HEK293 (cell line): ENCODE data around the gene SNTB2.

ENCODE experiments used
- CTCF ChIA-PET: fragments of 350-600 bp; formaldehyde crosslinking; extraction: SDS; loops from one replicate; lab custom pipeline; 2021; ENCODE audit warnings: antibody characterized with exemption; lab: Yijun Ruan, JAX
- POLR2A ChIA-PET: fragments of 300-600 bp; formaldehyde crosslinking; extraction: SDS; loops from one replicate; lab custom pipeline; 2020; ENCODE audit warnings: antibody characterized with exemption, inconsistent platforms; lab: Yijun Ruan, JAX
- H3K27ac ChIP-seq: fragments of 200-500 bp; sonication (Bioruptor generic); 2 replicates; pipeline ENCODE4 v1.5.1; 2014; ENCODE audit warnings: low read depth, low read length, control low read depth, inconsistent platforms; ENCODE audit errors: extremely low read depth
- H3K36me3 ChIP-seq, 2 experiments: fragments of 200-500 bp in 1 of 2; sonication (Bioruptor generic) in 1 of 2; 1 replicate in 1 of 2; 2 replicates in 1 of 2; pipeline ENCODE4 v1.5.1; 2014 to 2017; ENCODE audit warnings: inconsistent platforms in 2 of 2, low read length in 2 of 2; ENCODE audit not compliant: control insufficient read depth in 2 of 2, insufficient read depth in 1 of 2
- H3K4me1 ChIP-seq: fragments of 200-500 bp; sonication (Bioruptor generic); 2 replicates; pipeline ENCODE4 v1.5.1; 2014; ENCODE audit warnings: mild to moderate bottlenecking, low read length, inconsistent platforms; ENCODE audit not compliant: control insufficient read depth, insufficient read depth
- H3K4me3 ChIP-seq: 2 replicates; pipeline ENCODE4 v1.5.1; 2011; ENCODE audit warnings: low read depth, mild to moderate bottlenecking, control low read depth, low read length, moderate library complexity
- H3K9me3 ChIP-seq: fragments of 200-500 bp; sonication (Bioruptor generic); 2 replicates; pipeline ENCODE4 v1.5.1; 2014; ENCODE audit warnings: low read depth, low read length, inconsistent platforms; ENCODE audit not compliant: control insufficient read depth, insufficient read depth
- GFI1B ChIP-seq: fragments of 450-650 bp; formaldehyde crosslinking; IDR thresholded peaks from 2 replicates; pipeline ENCODE4 v1.5.1; 2016; ENCODE audit warnings: missing biosample characterization, missing genetic modification characterization
- HOXA7 ChIP-seq: sonication (generic); formaldehyde crosslinking; IDR thresholded peaks from 2 replicates; pipeline ENCODE4 v1.8.1; 2022; ENCODE audit warnings: missing genetic modification reagents, borderline replicate concordance
- KLF1 ChIP-seq: fragments of 450-650 bp; formaldehyde crosslinking; IDR thresholded peaks from 2 replicates; pipeline ENCODE4 v1.5.1; 2016; ENCODE audit warnings: missing biosample characterization, missing genetic modification characterization
- REPIN1 ChIP-seq: fragments of 450-650 bp; formaldehyde crosslinking; IDR thresholded peaks from 2 replicates; pipeline ENCODE4 v1.5.1; 2017; ENCODE audit warnings: missing biosample characterization, missing genetic modification characterization, low read depth
- SALL2 ChIP-seq: fragments of 450-650 bp; formaldehyde crosslinking; IDR thresholded peaks from 2 replicates; pipeline ENCODE4 v1.5.0; 2017; ENCODE audit warnings: missing biosample characterization, mild to moderate bottlenecking, missing genetic modification characterization, borderline replicate concordance
- ZNF133 ChIP-seq: fragments of 450-650 bp; formaldehyde crosslinking; IDR thresholded peaks from 2 replicates; pipeline ENCODE4 v1.5.1; 2016; ENCODE audit warnings: missing biosample characterization, missing genetic modification characterization
- ZNF140 ChIP-seq: fragments of 450-650 bp; formaldehyde crosslinking; IDR thresholded peaks from 2 replicates; pipeline ENCODE4 v1.5.1; 2016; ENCODE audit warnings: missing biosample characterization, missing genetic modification characterization
- ZNF146 ChIP-seq: fragments of 450-650 bp; formaldehyde crosslinking; IDR thresholded peaks from 2 replicates; pipeline ENCODE4 v1.5.1; 2016; ENCODE audit warnings: missing biosample characterization, missing genetic modification characterization
- ZNF157 ChIP-seq: fragments of 450-650 bp; formaldehyde crosslinking; IDR thresholded peaks from 2 replicates; pipeline ENCODE4 v1.5.1; 2016; ENCODE audit warnings: missing biosample characterization, missing genetic modification characterization
- ZNF16 ChIP-seq: fragments of 450-650 bp; formaldehyde crosslinking; IDR thresholded peaks from 2 replicates; pipeline ENCODE4 v1.5.1; 2016; ENCODE audit warnings: low read depth, missing biosample characterization, missing genetic modification characterization
- ZNF174 ChIP-seq: fragments of 450-650 bp; formaldehyde crosslinking; IDR thresholded peaks from 2 replicates; pipeline ENCODE4 v1.5.0; 2017; ENCODE audit warnings: missing biosample characterization, mild to moderate bottlenecking, missing genetic modification characterization
- ZNF266 ChIP-seq: fragments of 450-650 bp; formaldehyde crosslinking; IDR thresholded peaks from 2 replicates; pipeline ENCODE4 v1.5.1; 2016; ENCODE audit warnings: missing biosample characterization, missing genetic modification characterization, low read depth
- ZNF274 ChIP-seq, 2 experiments: fragments of 200-500 bp in 1 of 2; fragments of 450-650 bp in 1 of 2; sonication (Bioruptor generic) in 1 of 2; formaldehyde crosslinking in 1 of 2; IDR thresholded peaks; 2 replicates each; pipeline versions ENCODE4 v1.5.1 to v1.6.1; 2014 to 2016; ENCODE audit warnings: borderline replicate concordance in 1 of 2, inconsistent platforms in 1 of 2, low read length in 1 of 2, missing biosample characterization in 1 of 2, missing genetic modification characterization in 1 of 2
- ZNF423 ChIP-seq: fragments of 450-650 bp; formaldehyde crosslinking; IDR thresholded peaks from 2 replicates; pipeline ENCODE4 v1.5.1; 2016; ENCODE audit warnings: missing biosample characterization, missing genetic modification characterization
- ZNF510 ChIP-seq: fragments of 450-650 bp; formaldehyde crosslinking; IDR thresholded peaks from 2 replicates; pipeline ENCODE4 v1.5.1; 2018; ENCODE audit warnings: mild to moderate bottlenecking, missing genetic modification characterization, missing biosample characterization; ENCODE audit not compliant: insufficient replicate concordance
- ZNF560 ChIP-seq: fragments of 450-650 bp; formaldehyde crosslinking; IDR thresholded peaks from 2 replicates; pipeline ENCODE4 v1.5.1; 2017; ENCODE audit warnings: missing biosample characterization, missing genetic modification characterization, borderline replicate concordance
- ZNF571 ChIP-seq: fragments of 450-650 bp; formaldehyde crosslinking; IDR thresholded peaks from 2 replicates; pipeline ENCODE4 v1.5.0; 2017; ENCODE audit warnings: missing biosample characterization, missing genetic modification characterization
- ZNF585B ChIP-seq: fragments of 450-650 bp; formaldehyde crosslinking; IDR thresholded peaks from 2 replicates; pipeline ENCODE4 v1.5.1; 2016; ENCODE audit warnings: missing biosample characterization, missing genetic modification characterization
- ZNF621 ChIP-seq: fragments of 450-650 bp; formaldehyde crosslinking; IDR thresholded peaks from 2 replicates; pipeline ENCODE4 v1.5.1; 2017; ENCODE audit warnings: missing biosample characterization, missing genetic modification characterization
- ZNF670 ChIP-seq: fragments of 450-650 bp; formaldehyde crosslinking; IDR thresholded peaks from 2 replicates; pipeline ENCODE4 v1.5.1; 2016; ENCODE audit warnings: missing biosample characterization, missing genetic modification characterization, low read depth
- ZNF707 ChIP-seq: fragments of 450-650 bp; formaldehyde crosslinking; IDR thresholded peaks from 2 replicates; pipeline ENCODE4 v1.5.1; 2016; ENCODE audit warnings: missing biosample characterization, missing genetic modification characterization
- ZNF785 ChIP-seq: fragments of 450-650 bp; formaldehyde crosslinking; IDR thresholded peaks from 2 replicates; pipeline ENCODE4 v1.5.1; 2016; ENCODE audit warnings: missing biosample characterization, missing genetic modification characterization
- ZNF843 ChIP-seq: fragments of 450-650 bp; formaldehyde crosslinking; IDR thresholded peaks from 2 replicates; pipeline ENCODE4 v1.5.1; 2016; ENCODE audit warnings: missing biosample characterization, missing genetic modification characterization
- TF ChIP-seq, protein P1 (sequence below): fragments of 450-650 bp; formaldehyde crosslinking; IDR thresholded peaks from 2 replicates; pipeline ENCODE4 v1.5.1; 2016; ENCODE audit warnings: missing biosample characterization, missing genetic modification characterization
- TF ChIP-seq, protein P2 (sequence below): fragments of 450-650 bp; formaldehyde crosslinking; IDR thresholded peaks from 2 replicates; pipeline ENCODE4 v1.5.1; 2016; ENCODE audit warnings: missing biosample characterization, missing genetic modification characterization, borderline replicate concordance
- TF ChIP-seq, protein P3 (sequence below): fragments of 450-650 bp; IDR thresholded peaks from 2 replicates; pipeline ENCODE4 v1.5.1; 2018; ENCODE audit warnings: missing biosample characterization, mild to moderate bottlenecking, missing genetic modification characterization
- TF ChIP-seq, protein P4 (sequence below): fragments of 450-650 bp; formaldehyde crosslinking; IDR thresholded peaks from 2 replicates; pipeline ENCODE4 v1.5.1; 2017; ENCODE audit warnings: missing biosample characterization, missing genetic modification characterization

SNTB2 gene

DNA sequence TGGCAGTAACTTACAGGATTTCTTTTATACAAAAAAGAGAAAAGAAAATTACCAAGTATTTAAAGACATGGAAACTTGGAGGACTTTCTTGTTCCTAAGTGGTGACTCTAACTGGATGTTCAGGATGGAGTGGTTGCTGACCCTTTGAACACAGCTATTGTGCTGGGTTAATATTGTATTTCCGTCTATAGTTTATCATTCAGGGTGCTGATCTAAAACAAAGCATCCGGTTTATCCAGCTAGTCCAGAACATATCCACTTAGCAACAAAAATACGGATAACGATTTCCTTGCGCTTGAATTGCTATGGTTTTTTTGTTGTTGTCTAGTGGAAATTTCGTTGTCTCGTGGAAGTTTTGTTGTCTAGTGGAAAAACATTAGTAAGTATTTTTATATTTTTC, 38.2 kb downstream of the SNTB2 start:
- no peaks in the 10 kb centered on the region for H3K9me3 ChIP-seq
- ChIA-PET POLR2A (no interaction called here), CTCF (interaction anchor here (0.7 to 1.2 kb wide), 2 partner anchors 9 to 569 kb away, joined by 3 to 4 read pairs; no protein-coding TSS in a partner anchor)
- H3K27ac ChIP-seq, result no peak overlapping the region
- no peaks in the 10 kb centered on the region; a peak in 1 of 3 replicates for H3K36me3 ChIP-seq
- no peak overlapping the region for H3K4me3 ChIP-seq
- TF ChIP-seq ZNF621, result no peak
- no peak for TF ChIP-seq ZNF140 (tag by site-specific recombination)
- TF ChIP-seq REPIN1 (tag by site-specific recombination), result no peak
- no peak for TF ChIP-seq GFI1B (tag by site-specific recombination)
- TF ChIP-seq ZNF174 (tag by site-specific recombination), result no peak
- TF ChIP-seq ZNF157 (tag by site-specific recombination), result no peak
- no peak for TF ChIP-seq KLF1 (tag by site-specific recombination)
- TF ChIP-seq, protein P1, sequence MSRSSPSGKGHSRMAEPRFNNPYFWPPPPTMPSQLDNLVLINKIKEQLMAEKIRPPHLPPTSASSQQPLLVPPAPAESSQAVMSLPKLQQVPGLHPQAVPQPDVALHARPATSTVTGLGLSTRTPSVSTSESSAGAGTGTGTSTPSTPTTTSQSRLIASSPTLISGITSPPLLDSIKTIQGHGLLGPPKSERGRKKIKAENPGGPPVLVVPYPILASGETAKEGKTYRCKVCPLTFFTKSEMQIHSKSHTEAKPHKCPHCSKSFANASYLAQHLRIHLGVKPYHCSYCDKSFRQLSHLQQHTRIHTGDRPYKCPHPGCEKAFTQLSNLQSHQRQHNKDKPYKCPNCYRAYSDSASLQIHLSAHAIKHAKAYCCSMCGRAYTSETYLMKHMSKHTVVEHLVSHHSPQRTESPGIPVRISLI, result no peak
- no peak for TF ChIP-seq ZNF785 (tag by site-specific recombination)
- TF ChIP-seq ZNF560 (tag by site-specific recombination), result no peak
- TF ChIP-seq, protein P2, sequence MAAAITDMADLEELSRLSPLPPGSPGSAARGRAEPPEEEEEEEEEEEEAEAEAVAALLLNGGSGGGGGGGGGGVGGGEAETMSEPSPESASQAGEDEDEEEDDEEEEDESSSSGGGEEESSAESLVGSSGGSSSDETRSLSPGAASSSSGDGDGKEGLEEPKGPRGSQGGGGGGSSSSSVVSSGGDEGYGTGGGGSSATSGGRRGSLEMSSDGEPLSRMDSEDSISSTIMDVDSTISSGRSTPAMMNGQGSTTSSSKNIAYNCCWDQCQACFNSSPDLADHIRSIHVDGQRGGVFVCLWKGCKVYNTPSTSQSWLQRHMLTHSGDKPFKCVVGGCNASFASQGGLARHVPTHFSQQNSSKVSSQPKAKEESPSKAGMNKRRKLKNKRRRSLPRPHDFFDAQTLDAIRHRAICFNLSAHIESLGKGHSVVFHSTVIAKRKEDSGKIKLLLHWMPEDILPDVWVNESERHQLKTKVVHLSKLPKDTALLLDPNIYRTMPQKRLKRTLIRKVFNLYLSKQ (tag by site-specific recombination), result no peak
- TF ChIP-seq, protein P3, sequence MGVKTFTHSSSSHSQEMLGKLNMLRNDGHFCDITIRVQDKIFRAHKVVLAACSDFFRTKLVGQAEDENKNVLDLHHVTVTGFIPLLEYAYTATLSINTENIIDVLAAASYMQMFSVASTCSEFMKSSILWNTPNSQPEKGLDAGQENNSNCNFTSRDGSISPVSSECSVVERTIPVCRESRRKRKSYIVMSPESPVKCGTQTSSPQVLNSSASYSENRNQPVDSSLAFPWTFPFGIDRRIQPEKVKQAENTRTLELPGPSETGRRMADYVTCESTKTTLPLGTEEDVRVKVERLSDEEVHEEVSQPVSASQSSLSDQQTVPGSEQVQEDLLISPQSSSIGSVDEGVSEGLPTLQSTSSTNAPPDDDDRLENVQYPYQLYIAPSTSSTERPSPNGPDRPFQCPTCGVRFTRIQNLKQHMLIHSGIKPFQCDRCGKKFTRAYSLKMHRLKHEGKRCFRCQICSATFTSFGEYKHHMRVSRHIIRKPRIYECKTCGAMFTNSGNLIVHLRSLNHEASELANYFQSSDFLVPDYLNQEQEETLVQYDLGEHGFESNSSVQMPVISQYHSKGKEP (tag by site-specific recombination), result no peak
- TF ChIP-seq, protein P4, sequence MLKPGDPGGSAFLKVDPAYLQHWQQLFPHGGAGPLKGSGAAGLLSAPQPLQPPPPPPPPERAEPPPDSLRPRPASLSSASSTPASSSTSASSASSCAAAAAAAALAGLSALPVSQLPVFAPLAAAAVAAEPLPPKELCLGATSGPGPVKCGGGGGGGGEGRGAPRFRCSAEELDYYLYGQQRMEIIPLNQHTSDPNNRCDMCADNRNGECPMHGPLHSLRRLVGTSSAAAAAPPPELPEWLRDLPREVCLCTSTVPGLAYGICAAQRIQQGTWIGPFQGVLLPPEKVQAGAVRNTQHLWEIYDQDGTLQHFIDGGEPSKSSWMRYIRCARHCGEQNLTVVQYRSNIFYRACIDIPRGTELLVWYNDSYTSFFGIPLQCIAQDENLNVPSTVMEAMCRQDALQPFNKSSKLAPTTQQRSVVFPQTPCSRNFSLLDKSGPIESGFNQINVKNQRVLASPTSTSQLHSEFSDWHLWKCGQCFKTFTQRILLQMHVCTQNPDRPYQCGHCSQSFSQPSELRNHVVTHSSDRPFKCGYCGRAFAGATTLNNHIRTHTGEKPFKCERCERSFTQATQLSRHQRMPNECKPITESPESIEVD (tag by site-specific recombination), result no peak
- no peak for TF ChIP-seq ZNF423
- no peaks in the 10 kb centered on the region for H3K4me1 ChIP-seq

DNA sequence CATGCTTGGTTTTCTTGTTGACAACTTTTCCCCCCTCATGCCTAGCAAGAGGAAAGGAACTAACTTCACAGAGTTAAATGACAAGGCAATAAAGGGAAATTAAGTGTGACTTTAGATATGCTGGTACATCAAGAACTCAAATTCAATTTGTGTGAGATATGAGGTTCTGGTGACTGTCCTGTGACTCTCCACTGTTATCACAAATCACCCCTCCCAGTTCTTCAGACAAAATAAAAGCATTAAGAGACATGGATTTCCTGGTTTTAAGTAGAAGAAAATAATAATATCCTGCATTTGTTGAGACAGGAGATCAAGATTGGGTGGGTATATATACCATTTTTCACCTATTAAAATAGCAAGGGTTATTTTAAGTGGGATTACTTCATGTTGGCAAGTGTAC, 46.2 kb downstream of the SNTB2 start:
- no peaks in the 10 kb centered on the region for H3K9me3 ChIP-seq
- H3K4me3 ChIP-seq, result no peak overlapping the region
- no peak overlapping the region for H3K27ac ChIP-seq
- ChIA-PET CTCF (no interaction called here), POLR2A (no interaction called here)
- H3K36me3 ChIP-seq, result no peaks in the 10 kb centered on the region; a peak in 1 of 3 replicates
- TF ChIP-seq, protein P2 (tag by site-specific recombination), result no peak
- TF ChIP-seq ZNF843 (tag by site-specific recombination) (no peak), GFI1B (tag by site-specific recombination) (no peak), ZNF16 (tag by site-specific recombination) (no peak), ZNF274 (IDR thresholded peaks at IDR 0.05; ENCODE audit: low read length) (no peak), ZNF274 (tag by site-specific recombination; IDR thresholded peaks at IDR 0.05; ENCODE audit: borderline replicate concordance) (no peak), ZNF707 (tag by site-specific recombination) (no peak), ZNF133 (tag by site-specific recombination) (no peak), ZNF174 (tag by site-specific recombination) (no peak), ZNF146 (no peak), ZNF266 (no peak), HOXA7 (CRISPR knock-in tag) (no peak), ZNF670 (tag by site-specific recombination) (no peak), ZNF585B (tag by site-specific recombination) (no peak), ZNF510 (no peak), ZNF571 (tag by site-specific recombination) (no peak), SALL2 (tag by site-specific recombination) (no peak)
- peaks cover 3% of the 10 kb centered on the region; the same call in 1 of the 2 replicates for H3K4me1 ChIP-seq
